ENCODE results near the gene MYH16. TPM values are rescaled to one million over a fixed set of nuclear protein-coding genes. Genes with fewer than 3 reads are reported as not detected.
A peak's percentile ranks its signal among the peaks of the same experiment; 100 is the strongest.
"Not testable (repeated sequence)": the region's sequence is repeated elsewhere in the genome, so short reads cannot be mapped to it uniquely, and the experiment has no call there.

MYH16 gene
- total RNA-seq, 2 experiments from 2014 or later: not detected

- CTCF ChIA-PET: interaction anchor here (1.1 kb wide), 1 partner anchor 23 kb away, joined by 3 read pairs; no protein-coding TSS in a partner anchor
- H3K36me3 Mint-ChIP-seq; H3K4me3 Mint-ChIP-seq; H3K9me3 Mint-ChIP-seq; H3K27me3 Mint-ChIP-seq; H3K4me1 Mint-ChIP-seq (ENCODE audit: low read depth); DNase-seq; H3K27ac Mint-ChIP-seq; intact Hi-C loops (cut with micrococcal nuclease); POLR2A ChIA-PET: not testable (repeated sequence)
Measured at GRCh38 chr7:99290148-99290547, 17.5 kb downstream of the MYH16 start.

GRCh38 chr7:99290980-99291607 lies 18.5 kb downstream of the MYH16 start:
- CTCF ChIA-PET: no interaction called here
- no peaks in the 10 kb centered on the region for H3K36me3 Mint-ChIP-seq
- POLR2A ChIA-PET: interaction anchor here (0.6 kb wide), 1 partner anchor 412 kb away, joined by 3 read pairs; no protein-coding TSS in a partner anchor
- H3K27ac Mint-ChIP-seq: no peak overlapping the region
- intact Hi-C loops (cut with micrococcal nuclease): no loop called here
- H3K4me3 Mint-ChIP-seq: no peak overlapping the region
- H3K4me1 Mint-ChIP-seq (ENCODE audit: low read depth): no peaks in the 10 kb centered on the region
- no peaks in the 10 kb centered on the region for H3K9me3 Mint-ChIP-seq
- H3K27me3 Mint-ChIP-seq: no peaks in the 10 kb centered on the region
- DNase-seq: no peak

GRCh38 chr7:99292127-99292526 lies 19.5 kb downstream of the MYH16 start:
- H3K4me3 Mint-ChIP-seq: no peak overlapping the region
- intact Hi-C loops (cut with micrococcal nuclease): no loop called here
- H3K36me3 Mint-ChIP-seq: no peaks in the 10 kb centered on the region
- H3K27me3 Mint-ChIP-seq: no peaks in the 10 kb centered on the region
- DNase-seq: no peak
- ChIA-PET POLR2A (interaction anchor here (0.6 kb wide), 1 partner anchor 189 kb away, joined by 3 read pairs; no protein-coding TSS in a partner anchor), CTCF (no interaction called here)
- no peaks in the 10 kb centered on the region for H3K4me1 Mint-ChIP-seq (ENCODE audit: low read depth)
- no peaks in the 10 kb centered on the region for H3K9me3 Mint-ChIP-seq
- H3K27ac Mint-ChIP-seq: no peak overlapping the region

- CTCF ChIA-PET: no interaction called here
- H3K27me3 Mint-ChIP-seq: no peaks in the 10 kb centered on the region
- H3K4me1 Mint-ChIP-seq (ENCODE audit: low read depth): no peaks in the 10 kb centered on the region
- POLR2A ChIA-PET: no interaction called here
- no peak overlapping the region for H3K4me3 Mint-ChIP-seq
- intact Hi-C loops (cut with micrococcal nuclease): no loop called here
- DNase-seq: no peak
- no peaks in the 10 kb centered on the region for H3K9me3 Mint-ChIP-seq
- H3K27ac Mint-ChIP-seq: no peak overlapping the region
- no peaks in the 10 kb centered on the region for H3K36me3 Mint-ChIP-seq
Measured at GRCh38 chr7:99293167-99293566, 20.5 kb downstream of the MYH16 start.

- Mint-ChIP-seq H3K4me3 (no peak overlapping the region), H3K36me3 (no peaks in the 10 kb centered on the region), H3K9me3 (no peaks in the 10 kb centered on the region), H3K27me3 (no peaks in the 10 kb centered on the region), H3K27ac (no peak overlapping the region), H3K4me1 (ENCODE audit: low read depth) (no peaks in the 10 kb centered on the region)
- no peak for DNase-seq
- intact Hi-C loops (cut with micrococcal nuclease): no loop called here
- ChIA-PET POLR2A (no interaction called here), CTCF (no interaction called here)
Measured at GRCh38 chr7:99293650-99294049, 21.0 kb downstream of the MYH16 start.

- DNase-seq: no peak
- ChIA-PET POLR2A (no interaction called here), CTCF (no interaction called here)
- H3K27me3 Mint-ChIP-seq: no peaks in the 10 kb centered on the region
- no peaks in the 10 kb centered on the region for H3K9me3 Mint-ChIP-seq
- H3K27ac Mint-ChIP-seq: no peak overlapping the region
- intact Hi-C loops (cut with micrococcal nuclease): no loop called here
- no peaks in the 10 kb centered on the region for H3K36me3 Mint-ChIP-seq
- no peak overlapping the region for H3K4me3 Mint-ChIP-seq
- no peaks in the 10 kb centered on the region for H3K4me1 Mint-ChIP-seq (ENCODE audit: low read depth)
Measured at GRCh38 chr7:99296471-99296870, 23.8 kb downstream of the MYH16 start.

- no peaks in the 10 kb centered on the region for H3K9me3 Mint-ChIP-seq
- H3K4me3 Mint-ChIP-seq: no peak overlapping the region
- no peak overlapping the region for H3K27ac Mint-ChIP-seq
- intact Hi-C loops (cut with micrococcal nuclease): no loop called here
- DNase-seq: no peak
- no peaks in the 10 kb centered on the region for H3K4me1 Mint-ChIP-seq (ENCODE audit: low read depth)
- H3K36me3 Mint-ChIP-seq: no peaks in the 10 kb centered on the region
- no peaks in the 10 kb centered on the region for H3K27me3 Mint-ChIP-seq
- CTCF ChIA-PET: no interaction called here
- POLR2A ChIA-PET: no interaction called here
Measured at GRCh38 chr7:99301496-99301895, 28.9 kb downstream of the MYH16 start.

GRCh38 chr7:99305473-99306260 lies 33.0 kb downstream of the MYH16 start:
- intact Hi-C loops (cut with micrococcal nuclease): no loop called here
- Mint-ChIP-seq H3K9me3 (no peaks in the 10 kb centered on the region), H3K4me3 (no peak overlapping the region), H3K4me1 (ENCODE audit: low read depth) (no peaks in the 10 kb centered on the region), H3K36me3 (no peaks in the 10 kb centered on the region), H3K27ac (no peak overlapping the region), H3K27me3 (peaks cover 4% of the 10 kb centered on the region)
- DNase-seq: no peak
- ChIA-PET POLR2A (no interaction called here), CTCF (no interaction called here)

GRCh38 chr7:99308461-99309074 lies 35.9 kb downstream of the MYH16 start:
- Mint-ChIP-seq H3K27ac (no peak overlapping the region), H3K36me3 (no peaks in the 10 kb centered on the region), H3K4me3 (no peak overlapping the region), H3K27me3 (peaks cover 6% of the 10 kb centered on the region), H3K9me3 (no peaks in the 10 kb centered on the region), H3K4me1 (ENCODE audit: low read depth) (no peaks in the 10 kb centered on the region)
- ChIA-PET POLR2A (no interaction called here), CTCF (interaction anchor here (0.6 to 6.3 kb wide), 2 partner anchors 269 to 272 kb away, joined by 3 to 70 read pairs; no protein-coding TSS in a partner anchor)
- intact Hi-C loops (cut with micrococcal nuclease): no loop called here
- peak; percentile 21 for DNase-seq

- H3K4me3 Mint-ChIP-seq: no peak overlapping the region
- H3K36me3 Mint-ChIP-seq: no peaks in the 10 kb centered on the region
- peaks cover 6% of the 10 kb centered on the region for H3K27me3 Mint-ChIP-seq
- no peak for DNase-seq
- H3K27ac Mint-ChIP-seq: no peak overlapping the region
- H3K4me1 Mint-ChIP-seq (ENCODE audit: low read depth): no peaks in the 10 kb centered on the region
- no peaks in the 10 kb centered on the region for H3K9me3 Mint-ChIP-seq
- ChIA-PET CTCF (interaction anchor here (0.6 to 6.3 kb wide), 2 partner anchors 269 to 273 kb away, joined by 3 to 70 read pairs; no protein-coding TSS in a partner anchor), POLR2A (no interaction called here)
- intact Hi-C loops (cut with micrococcal nuclease): no loop called here
Measured at GRCh38 chr7:99309111-99309510, 36.5 kb downstream of the MYH16 start.

- Mint-ChIP-seq H3K4me3 (no peak overlapping the region), H3K36me3 (no peaks in the 10 kb centered on the region), H3K9me3 (no peaks in the 10 kb centered on the region), H3K4me1 (ENCODE audit: low read depth) (peaks cover 7% of the 10 kb centered on the region), H3K27me3 (peaks cover 9% of the 10 kb centered on the region), H3K27ac (no peak overlapping the region)
- no peak for DNase-seq
- intact Hi-C loops (cut with micrococcal nuclease): no loop called here
- ChIA-PET POLR2A (no interaction called here), CTCF (interaction anchor here (1.0 to 6.3 kb wide), 4 partner anchors 36 to 270 kb away, joined by 3 to 70 read pairs (median 3); no protein-coding TSS in a partner anchor)
Measured at GRCh38 chr7:99310004-99310403, 37.4 kb downstream of the MYH16 start.

GRCh38 chr7:99311702-99312101 lies 39.1 kb downstream of the MYH16 start:
- DNase-seq: no peak
- POLR2A ChIA-PET: no interaction called here
- intact Hi-C loops (cut with micrococcal nuclease): loop anchor here (2.0 kb wide), 1 partner anchor 37 kb away; no protein-coding TSS in a partner anchor
- Mint-ChIP-seq H3K27me3 (peaks cover 9% of the 10 kb centered on the region), H3K4me1 (ENCODE audit: low read depth) (peaks cover 7% of the 10 kb centered on the region), H3K27ac (no peak overlapping the region), H3K36me3 (no peaks in the 10 kb centered on the region), H3K9me3 (no peaks in the 10 kb centered on the region), H3K4me3 (no peak overlapping the region)
- CTCF ChIA-PET: interaction anchor here (1.1 to 6.3 kb wide), 3 partner anchors 12 to 272 kb away, joined by 3 to 70 read pairs (median 3); no protein-coding TSS in a partner anchor

Data from activated CD4-positive, alpha-beta memory T cell treated with anti-CD3 and anti-CD28 coated beads for 36 hours (primary cell).